ENCODE data around the gene CYB561A3. TPM values are rescaled to one million over a fixed set of nuclear protein-coding genes. Genes with fewer than 3 reads are reported as not detected.

Gene CYB561A3
- total and polyA plus RNA-seq, 8 donors = 31.7 to 56.9 (median 37.0) TPM

DNA sequence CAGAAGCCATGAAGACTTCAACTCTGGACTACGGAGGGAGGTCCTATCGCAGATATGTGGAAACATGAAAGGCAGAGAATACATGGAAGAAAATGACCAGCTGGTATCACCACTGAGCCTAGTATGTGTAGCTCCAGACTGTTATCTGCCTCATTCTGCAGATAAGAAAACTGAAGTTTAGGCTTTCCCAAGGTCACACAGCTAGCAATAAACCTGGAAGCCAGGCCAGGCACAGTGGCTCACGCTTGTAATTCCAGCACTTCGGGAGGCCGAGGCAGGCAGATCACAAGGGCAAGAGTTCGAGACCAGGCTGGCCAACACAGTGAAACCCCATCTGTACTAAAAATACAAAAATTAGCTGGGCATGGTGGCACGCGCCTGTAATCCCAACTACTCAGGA is 50.9 kb downstream of the CYB561A3 start:
- H3K4me1 ChIP-seq = no peaks in the 10 kb centered on the region
- H3K4me3 ChIP-seq = no peak overlapping the region
- H3K9me3 ChIP-seq = no peaks in the 10 kb centered on the region
- H3K27me3 ChIP-seq = no peaks in the 10 kb centered on the region
- H3K27ac ChIP-seq = no peak overlapping the region
- ATAC-seq (no peak), DNase-seq (no peak)
- TF ChIP-seq, protein P1, sequence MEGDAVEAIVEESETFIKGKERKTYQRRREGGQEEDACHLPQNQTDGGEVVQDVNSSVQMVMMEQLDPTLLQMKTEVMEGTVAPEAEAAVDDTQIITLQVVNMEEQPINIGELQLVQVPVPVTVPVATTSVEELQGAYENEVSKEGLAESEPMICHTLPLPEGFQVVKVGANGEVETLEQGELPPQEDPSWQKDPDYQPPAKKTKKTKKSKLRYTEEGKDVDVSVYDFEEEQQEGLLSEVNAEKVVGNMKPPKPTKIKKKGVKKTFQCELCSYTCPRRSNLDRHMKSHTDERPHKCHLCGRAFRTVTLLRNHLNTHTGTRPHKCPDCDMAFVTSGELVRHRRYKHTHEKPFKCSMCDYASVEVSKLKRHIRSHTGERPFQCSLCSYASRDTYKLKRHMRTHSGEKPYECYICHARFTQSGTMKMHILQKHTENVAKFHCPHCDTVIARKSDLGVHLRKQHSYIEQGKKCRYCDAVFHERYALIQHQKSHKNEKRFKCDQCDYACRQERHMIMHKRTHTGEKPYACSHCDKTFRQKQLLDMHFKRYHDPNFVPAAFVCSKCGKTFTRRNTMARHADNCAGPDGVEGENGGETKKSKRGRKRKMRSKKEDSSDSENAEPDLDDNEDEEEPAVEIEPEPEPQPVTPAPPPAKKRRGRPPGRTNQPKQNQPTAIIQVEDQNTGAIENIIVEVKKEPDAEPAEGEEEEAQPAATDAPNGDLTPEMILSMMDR (IDR thresholded peaks at IDR 0.05) = no peak
- H3K36me3 ChIP-seq = peaks cover 5 to 100% of the 10 kb centered on the region in 2 donors
- intact Hi-C loops (cut with DNase I) = no loop called here

GRCh38 chr11:61309739-61310138 is 51.9 kb downstream of the CYB561A3 start:
- intact Hi-C loops (cut with DNase I) = no loop called here
- H3K4me1 ChIP-seq = no peaks in the 10 kb centered on the region
- no peaks in the 10 kb centered on the region for H3K9me3 ChIP-seq
- DNase-seq (no peak), ATAC-seq (no peak)
- no peaks in the 10 kb centered on the region for H3K27me3 ChIP-seq
- peaks cover 5 to 100% of the 10 kb centered on the region in 2 donors for H3K36me3 ChIP-seq
- H3K4me3 ChIP-seq = no peak overlapping the region
- TF ChIP-seq, protein P1 (IDR thresholded peaks at IDR 0.05) = no peak
- no peak overlapping the region for H3K27ac ChIP-seq

- no peaks in the 10 kb centered on the region for H3K27me3 ChIP-seq
- no peaks in the 10 kb centered on the region for H3K9me3 ChIP-seq
- DNase-seq (no peak), ATAC-seq (no peak)
- TF ChIP-seq, protein P1 (IDR thresholded peaks at IDR 0.05) = no peak
- no peaks in the 10 kb centered on the region for H3K4me1 ChIP-seq
- peaks cover 5 to 100% of the 10 kb centered on the region in 2 donors for H3K36me3 ChIP-seq
- H3K27ac ChIP-seq = no peak overlapping the region
- intact Hi-C loops (cut with DNase I) = no loop called here
- H3K4me3 ChIP-seq = no peak overlapping the region
These were observed 52.5 kb downstream of the CYB561A3 start for GRCh38 chr11:61309141-61309540.

- TF ChIP-seq, protein P1 (IDR thresholded peaks at IDR 0.05) = no peak
- Histone ChIP-seq H3K36me3 (peaks cover 0 to 100% of the 10 kb centered on the region in 2 donors), H3K27ac (no peak overlapping the region), H3K27me3 (no peaks in the 10 kb centered on the region), H3K4me1 (no peaks in the 10 kb centered on the region), H3K4me3 (no peak overlapping the region), H3K9me3 (no peaks in the 10 kb centered on the region)
- intact Hi-C loops (cut with DNase I) = no loop called here
- DNase-seq (no peak), ATAC-seq (no peak)
These were observed 54.3 kb downstream of the CYB561A3 start for GRCh38 chr11:61307354-61307753.

- no peaks in the 10 kb centered on the region for H3K4me1 ChIP-seq
- intact Hi-C loops (cut with DNase I) = no loop called here
- TF ChIP-seq, protein P1 (IDR thresholded peaks at IDR 0.05) = no peak
- no peaks in the 10 kb centered on the region for H3K9me3 ChIP-seq
- ATAC-seq (no peak), DNase-seq (no peak)
- H3K4me3 ChIP-seq = no peak overlapping the region
- H3K36me3 ChIP-seq = peaks cover 0 to 100% of the 10 kb centered on the region in 2 donors
- no peak overlapping the region for H3K27ac ChIP-seq
- H3K27me3 ChIP-seq = no peaks in the 10 kb centered on the region
These were observed 55.5 kb downstream of the CYB561A3 start for GRCh38 chr11:61306221-61306620.

Measured in left lung (tissue), 10 donors.